HAP-1 (cell line): ENCODE data around the gene CEP112.

Experiments used
- DNase-seq, 2 experiments: peaks; one replicate each; pipeline ENCODE4 v3.0.0-alpha.2; 2016 to 2020; ENCODE audit warnings: low spot score in 2 of 2
- H3K27me3 ChIP-seq: fragments of 250-450 bp; sonication (Bioruptor Pico); 2 replicates; pipeline ENCODE4 v1.5.1; 2020; ENCODE audit warnings: low read depth, mild to moderate bottlenecking, moderate library complexity
- H3K36me3 ChIP-seq: fragments of 250-450 bp; sonication (Bioruptor Pico); replicated peaks from 2 replicates; pipeline ENCODE4 v1.5.1; 2020; ENCODE audit warnings: mild to moderate bottlenecking
- H3K4me1 ChIP-seq: fragments of 250-450 bp; sonication (Bioruptor Pico); 2 replicates; pipeline ENCODE4 v1.5.1; 2020; ENCODE audit warnings: mild to moderate bottlenecking
- H3K4me3 ChIP-seq: fragments of 250-450 bp; sonication (Bioruptor Pico); 2 replicates; pipeline ENCODE4 v1.5.1; 2020; ENCODE audit warnings: mild to moderate bottlenecking, moderate library complexity
- H3K9me3 ChIP-seq: fragments of 250-450 bp; sonication (Bioruptor Pico); 2 replicates; pipeline ENCODE4 v1.5.1; 2020; ENCODE audit warnings: mild to moderate bottlenecking, moderate library complexity
- in situ Hi-C: fragments of 300-500 bp; cut with MboI; formaldehyde crosslinking; loops from 3 replicates; pipeline ENCODE4 v1.14.3; 2020; ENCODE audit warnings: low sequenced_read_pairs, inconsistent platforms, mixed read lengths

The CEP112 gene

DNA sequence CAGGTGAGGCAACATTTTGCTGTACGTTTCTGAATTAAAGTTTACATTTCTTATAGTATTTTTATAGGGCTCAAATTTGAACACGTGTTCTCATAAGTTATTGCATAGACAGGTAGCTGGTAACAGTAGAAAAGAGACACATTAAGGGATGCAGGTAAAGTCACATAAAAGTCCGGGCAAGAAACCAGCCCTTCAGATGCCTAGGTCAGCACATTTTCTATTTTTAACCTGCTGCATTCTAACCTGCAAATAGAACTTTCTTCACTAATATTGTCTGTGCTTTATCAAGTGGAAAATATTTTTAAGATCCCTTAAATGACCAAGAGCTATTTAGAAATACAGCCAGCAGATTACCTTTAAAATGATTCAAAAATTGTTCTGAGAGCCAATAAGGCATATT lies 323.1 kb downstream of the CEP112 start:
- DNase-seq = no peak
- no peak overlapping the region for H3K4me3 ChIP-seq
- in situ Hi-C loops = no loop called here

DNA sequence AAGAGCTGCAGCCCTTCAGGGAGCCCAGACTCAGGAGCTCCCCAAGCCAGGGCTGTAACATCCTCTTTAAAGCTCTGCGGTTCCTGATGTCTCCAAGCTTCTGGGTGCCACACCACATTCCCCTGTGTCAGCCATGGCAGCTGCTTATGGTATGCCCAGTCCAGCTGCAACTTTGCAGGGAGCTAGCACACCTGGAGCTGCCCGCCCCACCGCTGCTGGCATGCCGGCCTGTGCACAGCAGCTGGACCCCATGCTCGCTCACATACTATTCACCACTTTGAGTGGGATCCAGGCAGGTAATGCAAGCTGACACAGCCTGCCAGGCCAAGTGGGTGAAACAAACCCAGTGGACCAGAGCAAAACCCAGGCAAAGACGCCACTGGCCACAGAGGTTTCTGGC lies 324.9 kb downstream of the CEP112 start:
- no peaks in the 10 kb centered on the region for H3K4me1 ChIP-seq
- no peaks in the 10 kb centered on the region for H3K27me3 ChIP-seq
- in situ Hi-C loops = no loop called here
- DNase-seq = no peak
- no peak overlapping the region for H3K4me3 ChIP-seq
- no peaks in the 10 kb centered on the region for H3K36me3 ChIP-seq
- H3K9me3 ChIP-seq = no peaks in the 10 kb centered on the region

More for the DNA sequence above, 323.1 kb downstream of the CEP112 start:
- Histone ChIP-seq H3K27me3 (no peaks in the 10 kb centered on the region), H3K36me3 (no peaks in the 10 kb centered on the region), H3K9me3 (no peaks in the 10 kb centered on the region), H3K4me1 (no peaks in the 10 kb centered on the region)

DNA sequence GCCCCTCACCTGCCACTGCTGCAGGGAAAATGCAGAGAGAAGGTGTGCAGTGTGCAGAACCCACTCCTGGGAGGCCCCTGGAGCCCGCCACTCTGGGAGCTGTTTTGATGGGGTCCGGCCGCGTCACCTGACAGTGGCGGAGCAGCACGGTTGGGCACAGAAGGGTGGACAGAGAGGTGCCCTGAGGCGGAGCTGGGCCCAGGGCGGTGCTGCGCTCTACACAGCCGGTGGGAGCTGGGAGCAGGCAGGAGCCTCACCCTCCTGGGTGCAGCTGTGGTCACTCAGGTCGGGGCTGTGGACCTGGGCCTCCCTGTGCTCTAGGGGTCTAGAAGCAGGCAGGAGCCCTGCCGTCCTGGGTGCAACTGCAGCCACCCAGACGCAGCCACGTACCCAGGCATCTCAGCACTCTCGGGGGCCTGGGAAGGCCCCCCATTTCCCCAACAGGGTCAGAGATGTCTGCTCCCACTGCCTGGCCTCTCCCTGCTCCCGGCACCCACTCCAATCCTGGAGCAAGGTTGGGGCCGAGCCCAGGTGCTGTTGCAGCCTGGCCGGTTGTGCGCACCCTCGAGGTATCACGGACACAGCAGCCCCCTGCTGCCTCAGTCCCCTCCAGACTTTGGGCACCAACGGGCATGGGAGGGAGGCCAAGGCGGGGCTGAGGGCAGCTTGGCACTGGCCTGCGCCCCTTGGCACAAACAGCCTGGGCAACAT lies 326.1 kb downstream of the CEP112 start:
- H3K36me3 ChIP-seq = no peaks in the 10 kb centered on the region
- no peaks in the 10 kb centered on the region for H3K4me1 ChIP-seq
- in situ Hi-C loops = no loop called here
- no peak overlapping the region for H3K4me3 ChIP-seq
- H3K27me3 ChIP-seq = no peaks in the 10 kb centered on the region
- H3K9me3 ChIP-seq = no peaks in the 10 kb centered on the region
- no peak for DNase-seq

DNA sequence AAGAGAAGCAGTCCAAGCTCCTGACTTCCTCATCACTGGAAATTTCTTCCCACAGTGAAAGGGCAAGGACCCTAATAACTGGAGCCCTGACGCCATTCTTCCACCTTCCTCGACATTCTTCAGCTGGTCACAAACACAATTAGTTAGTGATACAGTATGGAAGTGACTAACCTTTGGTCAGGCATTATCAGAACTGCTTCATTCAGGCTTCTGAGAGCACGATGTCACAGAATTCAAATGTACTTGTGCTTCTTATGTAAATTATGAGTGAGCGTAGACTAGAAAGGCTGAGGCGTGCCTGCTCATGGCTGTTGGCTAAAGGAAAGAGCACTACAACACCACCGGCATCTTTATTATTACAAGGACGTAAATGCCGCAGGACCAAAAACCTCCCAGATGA lies 327.5 kb downstream of the CEP112 start:
- H3K9me3 ChIP-seq = no peaks in the 10 kb centered on the region
- no peak for DNase-seq
- H3K4me1 ChIP-seq = no peaks in the 10 kb centered on the region
- in situ Hi-C loops = no loop called here
- no peaks in the 10 kb centered on the region for H3K27me3 ChIP-seq
- H3K36me3 ChIP-seq = no peaks in the 10 kb centered on the region
- H3K4me3 ChIP-seq = no peak overlapping the region

DNA sequence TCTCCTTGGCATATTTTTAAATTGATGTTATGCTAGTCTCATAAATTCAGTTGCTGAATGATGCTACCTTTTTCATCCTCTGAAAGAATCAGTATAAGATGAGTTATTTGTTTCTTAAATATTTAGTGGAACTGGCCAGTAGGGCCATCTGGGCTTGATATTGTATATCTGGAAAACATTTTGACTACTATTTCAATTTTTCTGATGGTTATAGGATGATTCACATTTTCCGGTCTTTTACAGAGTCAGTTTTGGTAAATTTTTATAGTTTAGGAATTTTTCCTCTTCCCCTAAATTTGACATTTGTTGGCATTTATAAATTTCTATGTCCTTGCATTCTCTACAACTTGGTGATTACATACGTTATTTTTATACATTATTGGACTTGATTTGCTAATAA lies 334.2 kb downstream of the CEP112 start:
- H3K4me1 ChIP-seq = no peaks in the 10 kb centered on the region
- in situ Hi-C loops = no loop called here
- DNase-seq = no peak
- H3K36me3 ChIP-seq = no peaks in the 10 kb centered on the region
- no peak overlapping the region for H3K4me3 ChIP-seq
- H3K9me3 ChIP-seq = no peaks in the 10 kb centered on the region
- H3K27me3 ChIP-seq = no peaks in the 10 kb centered on the region

DNA sequence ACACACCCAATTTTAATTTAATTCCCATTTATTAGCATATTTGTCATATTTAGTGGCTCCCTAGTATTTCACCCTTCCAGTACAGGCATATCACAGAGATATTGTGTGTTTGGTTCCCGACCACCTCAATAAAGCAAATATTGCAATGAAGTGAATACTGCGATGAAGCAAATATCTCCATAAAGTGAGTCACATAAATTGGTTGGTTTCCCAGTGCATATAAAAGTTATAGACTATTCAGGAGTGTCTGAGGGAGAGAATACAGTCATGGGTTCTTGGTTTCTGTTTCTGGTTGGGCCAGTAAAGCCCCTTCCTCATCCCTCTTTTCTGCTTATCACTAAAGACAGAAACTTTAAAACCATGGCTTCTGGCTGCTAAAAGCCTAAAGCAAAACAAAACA lies 335.1 kb downstream of the CEP112 start:
- Histone ChIP-seq H3K4me1 (no peaks in the 10 kb centered on the region), H3K36me3 (no peaks in the 10 kb centered on the region), H3K4me3 (no peak overlapping the region), H3K27me3 (no peaks in the 10 kb centered on the region), H3K9me3 (no peaks in the 10 kb centered on the region)
- no peak for DNase-seq
- in situ Hi-C loops = no loop called here

DNA sequence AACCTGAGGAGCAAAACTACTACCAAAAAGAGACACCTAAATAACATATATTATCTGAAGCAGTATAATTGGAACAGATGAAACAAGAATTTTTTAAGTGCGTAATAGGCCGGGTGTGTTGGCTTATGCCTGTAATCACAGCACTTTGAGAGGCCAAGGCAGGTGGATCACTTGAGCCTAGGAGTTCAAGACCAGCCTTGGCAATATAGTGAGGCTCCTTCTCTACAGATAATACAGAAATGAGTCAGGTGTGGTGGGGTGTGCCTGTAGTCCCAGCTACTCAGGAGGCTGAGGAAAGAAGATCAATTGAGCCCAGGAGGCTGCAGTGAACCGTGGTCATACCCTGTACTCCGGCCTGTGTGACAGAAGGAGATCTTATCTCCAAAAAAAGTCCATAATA lies 336.3 kb downstream of the CEP112 start:
- Histone ChIP-seq H3K4me3 (no peak overlapping the region), H3K36me3 (no peaks in the 10 kb centered on the region), H3K9me3 (no peaks in the 10 kb centered on the region), H3K27me3 (no peaks in the 10 kb centered on the region), H3K4me1 (no peaks in the 10 kb centered on the region)
- DNase-seq = no peak
- in situ Hi-C loops = no loop called here

DNA sequence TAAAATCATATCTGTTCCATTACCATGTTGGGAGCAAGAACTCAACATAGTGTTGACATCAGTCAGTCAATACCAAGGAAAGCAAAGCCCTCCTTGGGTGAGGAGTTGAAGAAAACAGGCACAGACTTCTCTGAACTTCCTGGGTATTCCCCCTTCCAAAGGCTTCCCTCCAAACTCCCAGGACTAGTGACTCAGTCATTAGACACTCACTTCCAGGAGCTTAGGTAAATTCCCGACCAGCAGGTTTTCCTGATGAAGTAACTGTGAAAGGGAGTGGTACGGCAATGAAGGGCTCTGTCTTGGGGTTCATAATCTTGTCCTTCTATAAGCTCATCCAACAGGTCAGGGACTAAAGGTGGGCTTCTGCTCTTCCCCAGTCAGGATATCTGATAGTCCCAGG lies 336.7 kb downstream of the CEP112 start:
- Histone ChIP-seq H3K9me3 (no peaks in the 10 kb centered on the region), H3K27me3 (no peaks in the 10 kb centered on the region), H3K4me1 (no peaks in the 10 kb centered on the region), H3K36me3 (no peaks in the 10 kb centered on the region), H3K4me3 (no peak overlapping the region)
- in situ Hi-C loops = no loop called here
- no peak for DNase-seq

DNA sequence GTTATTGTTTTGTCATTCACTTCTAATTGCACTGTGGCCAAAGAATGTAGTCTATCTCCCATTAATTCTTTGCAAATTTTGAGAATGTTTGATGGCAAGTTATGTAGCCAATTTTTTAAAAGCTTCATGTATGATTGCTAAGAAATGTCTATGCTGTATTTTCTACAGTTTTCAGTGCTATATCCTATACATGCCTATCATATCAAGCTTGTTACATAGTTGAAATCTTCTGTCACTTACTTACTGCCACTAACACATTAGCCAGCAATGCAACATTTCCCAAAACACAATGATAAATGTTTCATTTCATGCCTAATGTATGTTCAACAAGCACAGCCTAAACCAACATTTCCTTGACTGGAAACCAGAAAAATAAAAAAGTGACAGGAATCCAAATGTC lies 338.1 kb downstream of the CEP112 start:
- Histone ChIP-seq H3K4me3 (no peak overlapping the region), H3K9me3 (no peaks in the 10 kb centered on the region), H3K4me1 (no peaks in the 10 kb centered on the region), H3K36me3 (no peaks in the 10 kb centered on the region), H3K27me3 (no peaks in the 10 kb centered on the region)
- in situ Hi-C loops = no loop called here
- no peak for DNase-seq

DNA sequence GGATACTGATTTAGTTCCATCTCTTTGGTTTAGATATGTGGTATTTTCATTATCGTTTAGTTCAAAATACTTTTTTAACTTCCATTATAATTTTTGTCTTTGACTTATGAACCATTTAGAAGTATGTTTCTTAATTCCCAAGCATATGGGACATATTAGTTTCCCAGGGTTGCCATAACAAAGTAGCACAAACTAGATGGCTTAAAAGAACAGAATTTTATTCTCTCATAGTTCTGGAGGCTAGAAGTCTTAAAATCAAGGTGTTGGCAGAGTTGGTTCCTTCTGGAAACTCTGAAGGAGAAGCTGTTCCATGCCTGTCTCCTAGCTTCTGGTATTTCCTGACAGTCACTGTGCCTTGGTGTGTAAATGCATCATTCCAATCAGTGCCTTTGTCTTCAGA lies 339.0 kb downstream of the CEP112 start:
- Histone ChIP-seq H3K4me1 (no peaks in the 10 kb centered on the region), H3K9me3 (no peaks in the 10 kb centered on the region), H3K4me3 (no peak overlapping the region), H3K36me3 (no peaks in the 10 kb centered on the region), H3K27me3 (no peaks in the 10 kb centered on the region)
- no peak for DNase-seq
- in situ Hi-C loops = no loop called here

DNA sequence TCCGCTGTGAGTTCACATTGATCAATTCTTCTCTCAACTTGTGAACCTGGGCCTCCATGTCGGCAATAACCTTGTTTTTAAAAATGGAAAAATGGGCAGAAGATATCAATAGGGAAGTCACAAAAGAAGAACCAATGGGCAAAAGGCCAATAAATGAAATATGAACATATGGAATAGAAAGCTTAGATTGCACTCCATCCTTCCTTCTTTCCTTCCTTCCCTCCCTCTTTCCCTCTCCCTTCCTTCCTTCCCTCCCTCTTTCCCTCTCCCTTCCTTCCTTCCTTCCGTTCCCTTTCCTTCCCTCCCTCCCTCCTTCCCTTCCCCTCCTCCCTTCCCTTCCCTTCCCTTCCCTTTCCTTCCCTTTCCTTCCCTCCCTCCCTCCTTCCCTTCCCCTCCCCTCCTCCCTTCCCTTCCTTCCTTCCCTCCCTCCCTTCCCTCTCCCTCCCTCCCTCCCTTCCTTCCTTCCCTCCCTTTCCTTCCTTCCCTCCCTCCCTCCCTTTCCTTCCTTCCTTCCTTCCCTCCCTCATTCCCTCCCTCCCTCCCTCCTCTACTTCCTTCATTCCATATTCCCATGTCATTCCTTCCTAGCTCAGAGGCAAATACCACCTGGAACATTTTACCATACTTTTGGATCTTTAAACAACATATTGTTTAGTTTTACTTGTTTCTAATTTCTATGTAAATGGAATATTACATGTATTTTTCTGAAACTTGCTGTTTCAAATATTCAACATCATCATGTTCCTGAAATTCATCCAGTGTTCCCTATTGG lies 339.8 kb downstream of the CEP112 start:
- DNase-seq = no peak
- H3K9me3 ChIP-seq = no peaks in the 10 kb centered on the region
- in situ Hi-C loops = no loop called here
- H3K4me3 ChIP-seq = no peak overlapping the region
- H3K27me3 ChIP-seq = no peaks in the 10 kb centered on the region
- H3K4me1 ChIP-seq = no peaks in the 10 kb centered on the region
- H3K36me3 ChIP-seq = no peaks in the 10 kb centered on the region

DNA sequence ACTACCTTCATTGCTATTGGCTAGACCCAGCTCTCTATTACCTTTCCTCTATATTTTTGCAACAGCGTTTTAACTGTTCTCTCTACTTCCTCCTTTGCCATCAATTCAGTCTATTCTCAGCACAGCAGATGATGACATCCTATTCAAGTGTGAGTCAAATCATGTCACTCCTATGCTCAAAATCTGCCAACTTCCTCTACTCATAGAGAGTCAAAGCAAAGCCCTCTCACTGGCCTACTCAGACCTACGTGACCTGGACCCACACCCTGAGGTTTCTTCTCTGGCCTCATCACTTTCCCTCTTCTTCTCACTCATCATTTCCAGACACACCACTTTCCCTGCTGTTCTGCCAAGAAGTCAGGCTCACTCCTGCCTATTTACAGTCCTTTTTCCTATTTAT lies 341.4 kb downstream of the CEP112 start:
- Histone ChIP-seq H3K9me3 (no peaks in the 10 kb centered on the region), H3K27me3 (no peaks in the 10 kb centered on the region), H3K4me1 (no peaks in the 10 kb centered on the region), H3K4me3 (no peak overlapping the region), H3K36me3 (no peaks in the 10 kb centered on the region)
- no peak for DNase-seq
- in situ Hi-C loops = no loop called here

DNA sequence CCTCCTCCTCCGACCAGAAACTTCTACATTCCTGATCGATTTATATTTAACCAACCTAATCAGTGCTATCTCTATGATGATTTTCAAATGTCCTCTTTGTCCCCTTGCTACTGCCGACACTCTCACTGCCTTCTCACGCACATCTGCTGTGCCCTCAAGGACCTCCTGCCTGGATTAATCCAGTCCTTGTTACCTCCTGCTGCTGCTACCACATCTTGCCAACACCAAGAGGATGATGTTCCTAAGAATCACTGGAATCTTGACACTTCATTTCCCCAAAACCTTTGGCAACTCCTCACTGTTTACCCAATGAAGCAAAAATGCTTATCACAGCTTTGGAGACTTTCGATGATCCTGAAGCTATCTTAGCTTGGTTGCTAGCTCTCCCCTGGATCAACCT lies 343.2 kb downstream of the CEP112 start:
- Histone ChIP-seq H3K4me1 (no peaks in the 10 kb centered on the region), H3K27me3 (no peaks in the 10 kb centered on the region), H3K9me3 (no peaks in the 10 kb centered on the region), H3K36me3 (no peaks in the 10 kb centered on the region), H3K4me3 (no peak overlapping the region)
- in situ Hi-C loops = no loop called here
- no peak for DNase-seq

DNA sequence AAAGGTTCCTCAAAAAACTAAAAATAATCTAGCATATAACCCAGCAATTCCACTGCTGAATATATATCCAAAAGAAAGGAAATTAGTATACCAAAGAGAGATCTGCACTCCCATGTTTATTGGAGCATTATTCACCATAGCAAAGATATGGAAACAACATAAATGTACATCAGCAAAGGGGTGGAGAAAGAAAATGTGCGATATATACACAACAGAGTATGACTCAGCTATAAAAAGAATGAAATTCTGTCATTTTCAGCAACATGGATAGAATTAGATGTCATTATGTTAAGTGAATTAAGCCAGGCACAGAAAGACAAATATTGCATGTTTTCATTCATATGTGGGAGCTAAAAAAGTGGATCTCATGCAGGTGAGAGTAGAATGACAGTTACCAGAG lies 350.8 kb downstream of the CEP112 start:
- no peak for DNase-seq
- Histone ChIP-seq H3K27me3 (no peaks in the 10 kb centered on the region), H3K4me3 (no peak overlapping the region), H3K9me3 (no peaks in the 10 kb centered on the region), H3K4me1 (no peaks in the 10 kb centered on the region), H3K36me3 (no peaks in the 10 kb centered on the region)
- in situ Hi-C loops = no loop called here
